ENCODE measurements around the gene VWA5B1.

The VWA5B1 gene

DNA sequence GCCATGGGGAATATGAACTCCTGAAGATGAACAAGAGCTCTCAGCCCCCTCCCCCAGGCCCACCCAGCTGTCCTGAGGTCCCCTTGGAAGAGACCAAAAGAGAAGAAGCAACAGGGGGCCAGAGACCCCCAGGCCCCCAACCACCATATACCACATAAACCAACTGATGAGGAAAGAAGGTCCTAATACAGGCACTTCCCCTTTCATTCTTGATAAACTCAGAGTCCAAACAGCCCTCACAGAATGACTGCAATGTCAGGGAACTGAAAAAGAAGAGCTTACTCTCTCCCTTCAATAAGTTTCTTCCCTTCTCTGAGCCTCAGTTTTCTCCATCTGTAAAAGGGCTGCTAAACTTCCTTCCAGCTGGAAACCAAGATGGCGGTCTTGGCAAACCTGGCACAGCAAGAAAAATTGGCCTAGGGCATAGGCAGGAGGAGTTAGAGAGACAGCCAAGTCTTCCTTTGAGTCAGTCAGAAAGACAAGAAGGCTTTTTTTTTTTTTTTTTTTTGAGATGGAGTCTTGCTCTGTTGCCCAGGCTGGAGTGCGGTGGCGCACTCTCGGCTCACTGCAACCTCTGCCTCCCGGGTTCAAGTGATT is 90.5 kb downstream of the VWA5B1 start:
- H3K4me1 Mint-ChIP-seq, result no peaks in the 10 kb centered on the region
- TF ChIP-seq, protein P1, sequence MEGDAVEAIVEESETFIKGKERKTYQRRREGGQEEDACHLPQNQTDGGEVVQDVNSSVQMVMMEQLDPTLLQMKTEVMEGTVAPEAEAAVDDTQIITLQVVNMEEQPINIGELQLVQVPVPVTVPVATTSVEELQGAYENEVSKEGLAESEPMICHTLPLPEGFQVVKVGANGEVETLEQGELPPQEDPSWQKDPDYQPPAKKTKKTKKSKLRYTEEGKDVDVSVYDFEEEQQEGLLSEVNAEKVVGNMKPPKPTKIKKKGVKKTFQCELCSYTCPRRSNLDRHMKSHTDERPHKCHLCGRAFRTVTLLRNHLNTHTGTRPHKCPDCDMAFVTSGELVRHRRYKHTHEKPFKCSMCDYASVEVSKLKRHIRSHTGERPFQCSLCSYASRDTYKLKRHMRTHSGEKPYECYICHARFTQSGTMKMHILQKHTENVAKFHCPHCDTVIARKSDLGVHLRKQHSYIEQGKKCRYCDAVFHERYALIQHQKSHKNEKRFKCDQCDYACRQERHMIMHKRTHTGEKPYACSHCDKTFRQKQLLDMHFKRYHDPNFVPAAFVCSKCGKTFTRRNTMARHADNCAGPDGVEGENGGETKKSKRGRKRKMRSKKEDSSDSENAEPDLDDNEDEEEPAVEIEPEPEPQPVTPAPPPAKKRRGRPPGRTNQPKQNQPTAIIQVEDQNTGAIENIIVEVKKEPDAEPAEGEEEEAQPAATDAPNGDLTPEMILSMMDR (IDR thresholded peaks at IDR 0.05), result no peak
- no peaks in the 10 kb centered on the region for H3K9me3 Mint-ChIP-seq
- H3K27ac Mint-ChIP-seq, result no peak overlapping the region
- H3K36me3 Mint-ChIP-seq (ENCODE audit: low read depth), result no peaks in the 10 kb centered on the region
- peaks cover 82% of the 10 kb centered on the region for H3K27me3 Mint-ChIP-seq (ENCODE audit: low read depth, poor library complexity)
- DNase-seq, result no peak
- H3K4me3 Mint-ChIP-seq, result no peak overlapping the region

DNA sequence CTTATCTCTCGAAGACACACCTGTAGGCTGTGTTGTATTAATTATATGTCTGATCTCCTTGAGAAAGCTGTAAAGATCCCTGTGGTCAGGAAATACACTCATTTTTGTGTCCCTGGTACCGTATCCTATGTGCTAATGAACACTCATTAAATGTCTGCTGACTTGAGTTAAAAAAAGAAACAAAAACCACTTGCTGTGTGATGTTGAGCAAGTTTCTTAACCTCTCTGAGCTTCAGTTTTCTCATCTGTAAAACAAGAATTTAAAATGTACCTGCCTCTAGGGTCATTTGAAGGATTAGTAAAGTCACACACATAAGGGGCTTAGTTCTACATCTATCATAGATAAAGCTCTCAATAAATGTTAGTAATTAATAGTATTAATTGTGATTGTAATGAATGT is 91.3 kb downstream of the VWA5B1 start:
- Mint-ChIP-seq H3K36me3 (ENCODE audit: low read depth) (no peaks in the 10 kb centered on the region), H3K9me3 (no peaks in the 10 kb centered on the region), H3K27ac (no peak overlapping the region), H3K4me3 (no peak overlapping the region), H3K27me3 (ENCODE audit: low read depth, poor library complexity) (peaks cover 82% of the 10 kb centered on the region), H3K4me1 (no peaks in the 10 kb centered on the region)
- DNase-seq, result no peak
- TF ChIP-seq, protein P1 (IDR thresholded peaks at IDR 0.05), result no peak

DNA sequence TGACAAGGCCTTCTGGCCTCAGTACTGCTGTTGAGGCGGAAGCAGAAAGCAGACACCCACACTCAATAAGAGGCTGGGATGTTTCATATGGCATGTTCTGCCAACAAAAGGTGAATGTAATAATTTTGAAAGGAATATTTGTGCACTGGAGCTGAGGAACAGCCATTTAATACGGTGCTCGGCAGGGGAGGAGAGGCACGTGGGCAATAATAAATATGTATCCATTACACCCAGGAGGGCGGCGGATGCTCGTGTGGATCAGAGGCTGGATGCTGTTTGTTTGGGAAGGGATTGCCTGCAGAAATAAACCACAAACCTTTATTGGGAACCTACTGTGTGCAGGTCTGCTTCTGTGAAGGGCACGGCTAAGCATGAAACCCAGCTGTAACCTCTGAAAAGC is 92.0 kb downstream of the VWA5B1 start:
- Mint-ChIP-seq H3K27me3 (ENCODE audit: low read depth, poor library complexity) (peaks cover 82% of the 10 kb centered on the region), H3K4me3 (no peak overlapping the region), H3K9me3 (no peaks in the 10 kb centered on the region), H3K27ac (no peak overlapping the region), H3K4me1 (no peaks in the 10 kb centered on the region), H3K36me3 (ENCODE audit: low read depth) (no peaks in the 10 kb centered on the region)
- no peak for DNase-seq
- TF ChIP-seq, protein P1 (IDR thresholded peaks at IDR 0.05), result no peak

DNA sequence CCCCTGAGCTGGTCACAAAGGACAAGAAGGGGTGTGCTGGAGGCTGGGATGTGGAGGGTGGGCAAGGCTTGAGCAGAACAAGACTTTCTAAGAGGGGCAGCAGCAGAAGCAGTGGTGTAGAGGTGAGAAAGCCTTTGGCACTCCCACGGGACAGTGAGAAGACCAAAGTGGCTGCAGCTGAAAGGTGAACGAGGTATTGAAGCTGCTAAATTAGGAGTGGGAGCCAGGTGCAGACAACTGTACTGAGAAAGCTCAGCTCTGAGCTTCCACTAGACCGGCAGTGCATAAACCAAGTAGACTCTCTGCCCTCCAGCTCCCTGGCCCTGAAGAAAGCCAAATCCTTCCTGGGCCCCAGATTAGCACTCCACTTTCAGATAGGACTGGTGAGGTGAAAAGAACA is 93.0 kb downstream of the VWA5B1 start:
- H3K4me1 Mint-ChIP-seq, result no peaks in the 10 kb centered on the region
- TF ChIP-seq, protein P1 (IDR thresholded peaks at IDR 0.05), result no peak
- no peak overlapping the region for H3K4me3 Mint-ChIP-seq
- H3K9me3 Mint-ChIP-seq, result no peaks in the 10 kb centered on the region
- no peak overlapping the region for H3K27ac Mint-ChIP-seq
- no peak for DNase-seq
- H3K36me3 Mint-ChIP-seq (ENCODE audit: low read depth), result no peaks in the 10 kb centered on the region
- peaks cover 83% of the 10 kb centered on the region for H3K27me3 Mint-ChIP-seq (ENCODE audit: low read depth, poor library complexity)

DNA sequence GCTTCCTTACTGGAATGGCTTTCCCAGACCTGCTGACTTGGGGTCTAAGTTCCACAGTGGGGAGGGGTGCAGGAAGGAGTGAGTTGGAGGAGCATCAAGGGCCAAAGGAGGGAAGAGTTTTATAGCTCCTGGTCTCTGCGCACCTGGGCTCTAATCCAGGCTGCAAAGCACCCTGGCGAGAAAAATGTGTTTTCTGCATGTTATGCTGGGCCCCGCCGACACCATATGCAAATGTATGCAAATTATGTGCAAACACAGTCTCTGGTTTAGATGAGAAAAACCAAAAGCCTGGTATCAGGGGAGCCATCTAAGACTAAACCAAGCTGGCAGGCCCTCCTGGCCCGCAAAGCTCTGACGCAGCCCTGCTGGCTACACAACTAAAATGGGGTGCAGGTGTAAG is 95.0 kb downstream of the VWA5B1 start:
- no peak overlapping the region for H3K4me3 Mint-ChIP-seq
- no peaks in the 10 kb centered on the region for H3K36me3 Mint-ChIP-seq (ENCODE audit: low read depth)
- H3K4me1 Mint-ChIP-seq, result no peaks in the 10 kb centered on the region
- peaks cover 80% of the 10 kb centered on the region for H3K27me3 Mint-ChIP-seq (ENCODE audit: low read depth, poor library complexity)
- H3K9me3 Mint-ChIP-seq, result no peaks in the 10 kb centered on the region
- TF ChIP-seq, protein P1 (IDR thresholded peaks at IDR 0.05), result no peak
- no peak for DNase-seq
- no peak overlapping the region for H3K27ac Mint-ChIP-seq

DNA sequence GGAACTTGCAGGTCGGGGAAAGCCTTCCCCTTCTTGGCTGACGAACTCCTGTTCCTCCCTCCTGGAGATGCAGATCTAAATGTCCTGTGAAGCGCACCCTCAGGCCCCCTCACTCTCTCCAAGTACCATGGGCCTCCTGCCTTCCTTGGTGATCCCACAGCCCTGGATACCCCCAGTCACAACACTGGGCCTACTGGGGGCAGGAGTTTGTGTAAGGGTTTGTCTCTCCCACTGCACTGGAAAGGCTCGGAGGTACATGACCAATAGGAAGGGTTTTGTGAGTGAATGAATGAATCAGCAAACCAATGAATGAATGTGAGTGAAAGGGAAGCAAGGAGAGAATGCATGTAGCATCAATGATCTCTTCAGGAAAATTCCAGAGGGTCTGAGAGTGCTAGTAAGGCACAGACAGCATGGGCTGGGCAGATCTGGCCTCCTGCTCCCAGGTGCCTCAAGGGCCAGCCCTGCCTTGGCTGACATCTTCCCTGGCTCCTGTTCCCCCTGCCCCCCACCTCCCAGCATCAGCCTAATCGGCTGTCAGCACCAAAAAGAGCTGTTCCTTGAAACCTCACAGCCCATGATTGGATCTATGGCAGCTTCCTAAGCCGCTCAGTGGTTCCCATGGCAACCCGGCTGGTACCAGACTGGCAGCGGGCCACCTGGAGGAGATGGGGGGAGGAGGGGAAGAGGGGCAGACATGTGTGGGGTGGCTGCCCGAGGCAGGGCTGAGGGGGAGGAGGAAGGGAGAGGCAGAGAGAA is 95.8 kb downstream of the VWA5B1 start:
- Mint-ChIP-seq H3K4me3 (no peak overlapping the region), H3K4me1 (no peaks in the 10 kb centered on the region), H3K9me3 (no peaks in the 10 kb centered on the region), H3K27ac (no peak overlapping the region), H3K27me3 (ENCODE audit: low read depth, poor library complexity) (peaks cover 79% of the 10 kb centered on the region), H3K36me3 (ENCODE audit: low read depth) (no peaks in the 10 kb centered on the region)
- DNase-seq, result no peak
- TF ChIP-seq, protein P1 (IDR thresholded peaks at IDR 0.05), result no peak

Measured in nephron progenitor cell (in vitro differentiated cells).